ES-I3 (cell line): ENCODE data around the gene ADK.
A peak's percentile ranks its signal among the peaks of the same experiment; 100 is the strongest.
"Not testable (repeated sequence)": the region's sequence is repeated elsewhere in the genome, so short reads cannot be mapped to it uniquely, and the experiment has no call there.

ENCODE experiments used
- H3K36me3 ChIP-seq: 2 replicates; pipeline ENCODE4 v1.6.1; 2013; ENCODE audit warnings: mild to moderate bottlenecking, low read length, control low read depth, moderate library complexity; ENCODE audit not compliant: insufficient read depth
- H3K4me1 ChIP-seq: 2 replicates; pipeline ENCODE4 v1.6.1; 2013; ENCODE audit warnings: mild to moderate bottlenecking, control low read depth, low read length; ENCODE audit not compliant: insufficient read depth
- H3K9ac ChIP-seq: 2 replicates; pipeline ENCODE4 v1.6.1; 2013; ENCODE audit warnings: low read depth, mild to moderate bottlenecking, low read length, moderate library complexity
- H3K9me3 ChIP-seq: 2 replicates; pipeline ENCODE4 v1.6.1; 2013; ENCODE audit warnings: mild to moderate bottlenecking, low read length, moderate library complexity; ENCODE audit not compliant: control insufficient read depth, insufficient read depth

ADK gene

DNA sequence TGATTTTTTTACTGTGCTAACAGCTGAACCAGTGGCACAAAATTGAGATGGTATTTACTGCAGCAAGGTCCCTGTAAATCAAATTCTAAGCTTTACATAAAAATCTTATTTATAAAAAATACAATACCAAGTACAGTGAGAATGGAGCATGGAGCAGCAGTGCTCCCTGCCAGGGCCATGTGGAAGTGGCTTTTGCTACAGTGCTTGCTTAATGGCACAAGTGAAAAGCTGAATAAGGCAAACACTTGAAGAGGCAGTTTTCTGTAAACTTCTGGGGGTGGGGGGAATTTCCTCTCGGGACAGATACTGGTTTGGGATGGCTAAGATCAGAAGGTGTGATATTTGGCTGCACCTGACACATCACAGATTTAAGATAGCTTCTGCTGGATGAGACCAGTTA lies 27.9 kb upstream of the ADK start:
- Histone ChIP-seq H3K9ac (no peak overlapping the region), H3K36me3 (peaks cover 22% of the 10 kb centered on the region), H3K9me3 (no peaks in the 10 kb centered on the region)

DNA sequence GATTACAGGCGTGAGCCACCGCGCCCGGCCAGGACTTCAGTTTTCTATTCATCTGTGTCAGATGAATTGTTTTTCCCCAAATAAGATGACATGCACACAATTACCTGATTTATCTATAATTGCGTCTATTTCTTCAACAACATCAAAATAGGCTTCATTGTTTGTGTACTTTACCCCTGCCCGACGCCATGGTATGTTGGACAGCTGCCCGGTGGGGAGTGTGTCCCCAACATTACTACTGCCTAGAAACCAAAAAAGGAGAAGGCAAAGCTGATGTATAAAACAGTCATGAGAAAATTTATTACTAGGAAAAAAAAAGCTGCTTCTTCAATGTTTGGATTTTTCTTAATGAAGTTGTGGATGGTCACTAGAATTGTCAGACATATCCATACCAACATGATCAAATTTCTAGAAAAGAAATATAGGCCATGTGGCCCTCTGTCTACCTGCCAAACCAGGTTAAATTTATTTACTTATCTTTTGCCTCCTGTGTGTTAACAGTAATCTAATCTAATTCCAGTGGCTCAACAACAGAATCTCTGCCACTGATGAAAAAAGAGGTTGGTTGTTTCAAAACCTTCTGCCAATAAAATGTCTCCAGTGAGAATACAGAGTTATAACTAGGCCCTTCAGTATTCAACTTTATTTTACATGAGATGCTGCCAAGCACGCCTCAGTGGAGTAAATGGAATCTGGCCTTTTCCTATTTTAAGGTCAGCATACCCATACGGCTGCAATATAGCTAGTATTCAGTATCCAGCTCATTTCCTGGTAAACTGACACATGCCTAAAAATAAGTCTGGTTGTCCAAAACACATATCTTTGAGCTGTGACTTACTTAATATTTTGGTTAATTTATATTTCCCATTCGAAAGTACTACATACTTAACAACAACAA lies 16.8 kb upstream of the ADK start:
- H3K9me3 ChIP-seq: no peaks in the 10 kb centered on the region
- no peak overlapping the region for H3K9ac ChIP-seq
- H3K36me3 ChIP-seq: 0 out of 2 replicates have a peak, but pooled peaks cover 9% of the 10 kb centered on the region
- H3K4me1 ChIP-seq: no peaks in the 10 kb centered on the region

More for the DNA sequence above, 27.9 kb upstream of the ADK start:
- peaks cover 3% of the 10 kb centered on the region; the same call in 1 of the 2 replicates for H3K4me1 ChIP-seq

DNA sequence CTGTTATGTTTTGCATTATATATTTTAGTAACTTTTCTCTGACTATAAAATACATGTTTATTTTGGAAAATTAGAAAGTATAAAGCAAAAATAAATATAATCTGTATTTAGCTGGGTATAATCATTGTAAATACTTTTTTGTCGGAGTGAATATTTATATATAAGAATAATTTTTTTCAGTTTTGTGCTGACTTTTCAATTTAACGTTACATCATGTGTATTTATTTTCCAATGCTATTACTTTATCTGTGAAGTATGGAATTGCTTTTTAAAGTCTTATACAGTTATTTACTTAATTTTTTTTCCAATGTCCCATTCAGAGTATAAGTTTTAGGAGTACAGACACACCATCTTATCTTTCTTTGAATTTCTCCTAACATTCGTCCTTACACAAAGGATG lies 15.6 kb upstream of the ADK start:
- Histone ChIP-seq H3K36me3 (0 out of 2 replicates have a peak, but pooled peaks cover 9% of the 10 kb centered on the region), H3K9me3 (no peaks in the 10 kb centered on the region), H3K4me1 (no peaks in the 10 kb centered on the region), H3K9ac (no peak overlapping the region)

GRCh38 chr10:74137992-74138391 lies 13.0 kb upstream of the ADK start:
- H3K4me1 ChIP-seq: no peaks in the 10 kb centered on the region

GRCh38 chr10:74138596-74138995 lies 12.4 kb upstream of the ADK start:
- H3K36me3 ChIP-seq, H3K9ac ChIP-seq, H3K4me1 ChIP-seq, H3K9me3 ChIP-seq: not testable (repeated sequence)

More at GRCh38 chr10:74137992-74138391, 13.0 kb upstream of the ADK start:
- H3K9ac ChIP-seq: no peak overlapping the region
- H3K36me3 ChIP-seq: 0 out of 2 replicates have a peak, but pooled peaks cover 6% of the 10 kb centered on the region
- no peaks in the 10 kb centered on the region for H3K9me3 ChIP-seq

DNA sequence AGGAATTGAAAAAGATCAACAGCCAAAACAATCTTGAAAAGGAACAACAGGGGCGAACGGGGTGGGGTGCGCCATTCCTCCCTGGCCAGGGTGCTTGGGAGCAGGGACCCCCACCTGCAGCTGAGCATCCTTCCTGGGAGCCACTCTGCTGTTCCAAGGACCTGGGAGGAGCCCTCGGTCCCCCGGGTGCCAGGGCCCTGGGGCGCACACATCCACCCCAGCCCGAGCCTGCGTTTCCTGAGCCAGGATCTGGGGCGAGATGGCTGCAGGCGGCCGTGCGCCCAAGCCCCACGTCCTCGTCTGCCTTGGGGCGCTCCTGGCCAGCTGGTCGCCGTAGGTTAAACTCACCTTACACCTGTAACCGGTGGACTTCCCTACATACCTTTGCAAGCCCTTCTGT lies 11.0 kb upstream of the ADK start:
- H3K9me3 ChIP-seq: no peaks in the 10 kb centered on the region
- H3K36me3 ChIP-seq: 0 out of 2 replicates have a peak, but pooled peaks cover 5% of the 10 kb centered on the region
- H3K4me1 ChIP-seq: no peaks in the 10 kb centered on the region
- H3K9ac ChIP-seq: no peak overlapping the region

DNA sequence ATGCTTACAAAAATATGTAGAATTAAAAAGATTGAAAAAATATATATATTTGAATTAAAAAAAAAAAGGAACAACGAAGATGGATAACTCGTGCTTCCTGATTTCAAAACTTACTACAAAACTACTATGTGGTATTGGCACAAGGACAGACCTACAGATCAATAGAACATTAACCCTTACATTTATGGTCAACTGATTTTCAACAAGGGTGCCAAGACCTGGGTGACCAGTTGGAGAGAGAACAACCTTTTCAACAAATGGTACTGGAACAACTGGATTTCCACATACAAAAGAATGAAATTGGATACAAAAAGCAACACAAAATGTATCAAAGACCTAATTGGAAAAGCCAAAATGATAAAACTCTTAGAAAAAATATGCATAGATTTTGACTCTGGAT lies 10.5 kb upstream of the ADK start:
- Histone ChIP-seq H3K4me1 (no peaks in the 10 kb centered on the region), H3K9ac (no peak overlapping the region), H3K9me3 (no peaks in the 10 kb centered on the region), H3K36me3 (peaks cover 3% of the 10 kb centered on the region; the same call in 1 of the 2 replicates)

DNA sequence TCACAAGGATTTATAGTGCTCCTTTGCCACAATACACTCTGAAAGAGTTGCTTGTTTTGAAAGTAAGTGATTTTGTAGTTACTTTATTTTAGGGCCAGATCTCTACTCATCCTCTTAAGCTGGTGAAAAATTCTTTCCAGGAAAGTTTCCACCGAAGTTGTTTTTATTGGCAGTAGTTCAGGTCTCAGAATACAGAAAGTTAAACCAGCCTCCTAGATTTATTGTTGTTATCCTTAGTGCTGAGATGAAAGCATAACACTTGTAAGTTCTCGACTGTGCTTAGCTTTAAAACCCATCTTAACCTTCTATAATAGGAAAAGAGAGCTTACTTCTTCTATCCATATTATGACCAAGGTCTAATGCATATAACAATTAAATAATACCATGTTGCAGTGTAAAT lies 5.9 kb upstream of the ADK start:
- H3K9me3 ChIP-seq: no peaks in the 10 kb centered on the region
- no peaks in the 10 kb centered on the region for H3K4me1 ChIP-seq
- no peak overlapping the region for H3K9ac ChIP-seq
- no peaks in the 10 kb centered on the region; the same call in 1 of the 2 replicates for H3K36me3 ChIP-seq

DNA sequence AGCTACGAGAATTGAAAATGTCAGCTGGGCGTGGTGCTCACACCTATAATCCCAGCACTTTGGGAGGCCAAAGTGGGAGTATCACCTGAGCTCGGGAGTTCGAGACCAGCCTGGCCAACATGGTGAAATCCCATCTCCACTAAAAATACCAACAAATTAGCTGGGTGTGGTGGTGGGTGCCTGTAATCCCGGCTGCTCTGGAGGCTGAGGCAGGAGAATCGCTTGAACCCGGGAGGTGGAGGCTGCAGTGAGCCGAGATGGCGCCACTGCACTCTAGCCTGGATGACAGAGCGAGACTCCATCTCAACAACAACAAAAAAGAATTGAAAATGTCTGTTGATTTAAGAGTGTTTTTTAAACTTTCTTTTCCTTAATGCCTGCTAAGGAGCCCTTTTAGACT lies 4.0 kb upstream of the ADK start:
- not testable (repeated sequence) for H3K9me3 ChIP-seq, H3K36me3 ChIP-seq, H3K9ac ChIP-seq, H3K4me1 ChIP-seq

DNA sequence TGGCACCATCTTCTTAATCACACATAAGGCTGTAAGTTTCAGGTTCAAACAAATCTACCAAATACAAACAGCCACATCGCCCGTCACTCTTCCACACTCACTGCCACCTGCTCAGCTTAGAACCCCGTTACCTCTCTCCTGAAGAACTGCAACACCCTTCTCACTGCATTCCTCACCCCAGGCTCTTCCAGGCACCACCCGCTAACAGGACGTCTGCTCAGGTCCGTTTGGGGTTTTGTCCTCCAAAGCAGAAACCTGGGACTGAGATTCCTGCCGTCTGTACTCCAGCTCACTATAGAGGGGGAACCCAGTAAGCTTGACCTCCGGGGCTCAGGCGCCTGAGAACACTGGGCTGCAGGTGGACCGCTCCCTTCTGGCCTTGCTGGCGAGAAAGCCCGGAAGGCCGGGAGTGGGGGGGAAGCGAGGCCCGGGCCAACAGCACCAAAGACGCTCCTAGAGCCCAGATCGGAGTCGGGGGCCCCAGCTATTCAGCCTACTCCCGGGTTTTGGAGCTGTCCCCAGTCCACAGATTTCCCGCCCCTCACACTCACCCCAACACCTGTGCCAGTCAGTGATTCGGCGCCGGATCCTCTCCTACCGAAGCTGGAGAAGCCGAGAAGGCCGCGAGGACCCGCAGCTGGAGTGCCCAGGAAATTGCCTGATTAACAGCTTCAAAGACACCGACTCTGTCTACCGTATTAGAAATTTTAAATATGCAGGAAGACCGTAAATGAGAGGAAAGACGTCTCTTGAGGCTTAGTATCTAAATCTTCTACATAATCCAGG lies 624 bp upstream of the ADK start, which contains the start of gene AP3M1:
AP3M1 (minus strand) TSS at position 625 of the 786 bp plus-strand sequence. CDS start 12,449 bp downstream, outside the sequence.
- H3K9me3 ChIP-seq: no peaks in the 10 kb centered on the region

GRCh38 chr10:74151879-74152722 lies 1.1 kb downstream of the ADK start:
- Histone ChIP-seq H3K9me3 (no peaks in the 10 kb centered on the region), H3K36me3 (no peaks in the 10 kb centered on the region), H3K4me1 (no peaks in the 10 kb centered on the region), H3K9ac (peak overlapping the region; percentile 90)

More for the DNA sequence above, 624 bp upstream of the ADK start, which contains the start of gene AP3M1:
- peak within 1 kb of the TSS; percentile 90 for H3K9ac ChIP-seq
- H3K4me1 ChIP-seq: no peaks in the 10 kb centered on the region
- no peaks in the 10 kb centered on the region for H3K36me3 ChIP-seq

DNA sequence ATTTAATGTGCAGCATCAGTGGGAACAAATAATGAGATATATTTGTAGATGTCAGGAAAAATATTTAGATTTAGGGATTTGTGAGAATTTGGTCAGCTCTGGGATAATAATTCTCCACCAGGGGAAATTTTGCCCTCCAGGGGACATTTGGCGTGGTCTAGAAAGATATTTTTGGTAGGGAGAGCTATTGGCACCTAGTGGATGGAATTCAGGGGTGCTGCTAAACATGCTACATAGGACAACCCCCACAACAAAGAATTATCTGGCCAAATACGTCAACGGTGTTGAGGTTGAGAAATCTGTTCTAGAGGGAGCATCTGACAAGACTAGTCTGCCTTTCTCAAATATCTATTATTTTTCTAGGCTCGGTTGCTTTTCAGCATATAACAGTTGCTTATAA lies 2.1 kb downstream of the ADK start:
- Histone ChIP-seq H3K36me3 (no peaks in the 10 kb centered on the region), H3K9ac (no peak overlapping the region), H3K9me3 (no peaks in the 10 kb centered on the region), H3K4me1 (no peaks in the 10 kb centered on the region)

- Histone ChIP-seq H3K4me1 (no peaks in the 10 kb centered on the region), H3K9ac (no peak overlapping the region), H3K9me3 (no peaks in the 10 kb centered on the region), H3K36me3 (no peaks in the 10 kb centered on the region)
These were observed 2.7 kb downstream of the ADK start for GRCh38 chr10:74153676-74154075.

- Histone ChIP-seq H3K9me3 (no peaks in the 10 kb centered on the region), H3K36me3 (no peaks in the 10 kb centered on the region), H3K4me1 (no peaks in the 10 kb centered on the region), H3K9ac (no peak overlapping the region)
These were observed 5.9 kb downstream of the ADK start for GRCh38 chr10:74156919-74157289.
